ENCODE measurements around the gene DCLK1.
"Not testable (repeated sequence)": the region's sequence is repeated elsewhere in the genome, so short reads cannot be mapped to it uniquely, and the experiment has no call there.

Gene DCLK1

DNA sequence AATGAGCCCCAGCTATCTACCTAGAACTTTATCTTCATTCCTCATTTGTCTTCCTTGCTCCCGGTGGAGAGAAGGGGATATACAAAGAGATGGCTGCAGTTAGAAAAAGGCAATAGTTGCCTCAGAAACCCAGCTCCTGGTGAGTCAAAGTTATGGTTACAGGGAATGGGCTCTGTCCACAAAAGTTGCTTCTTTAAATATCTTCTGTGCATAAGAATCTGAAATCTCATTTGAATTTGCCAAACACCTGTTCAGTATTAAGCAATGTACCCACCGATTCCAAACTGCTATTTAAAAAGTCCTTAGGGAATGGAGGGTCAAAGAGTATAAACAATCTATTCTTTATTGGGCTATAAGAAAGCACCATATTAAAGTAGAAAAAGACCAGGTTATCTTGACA, 48.4 kb downstream of the DCLK1 start:
- DNase-seq: no peak

DNA sequence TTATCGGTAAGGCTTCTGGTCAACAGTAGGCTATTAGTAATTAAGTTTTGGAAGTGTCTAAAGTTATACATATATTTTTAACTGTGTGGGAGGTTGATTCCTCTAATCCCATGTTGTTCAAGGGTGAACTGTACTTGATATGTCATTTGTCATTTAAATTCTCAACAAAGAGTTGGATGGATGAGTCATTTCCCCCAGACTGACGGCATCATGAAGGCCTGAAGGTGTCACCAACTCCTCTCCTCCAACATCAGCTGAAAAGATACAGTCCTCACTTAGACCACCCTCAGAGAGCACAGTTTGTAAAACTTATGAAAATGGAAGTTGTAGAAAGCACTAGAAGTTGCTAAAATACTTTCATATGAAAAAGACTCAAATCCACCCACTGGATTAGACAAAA, 48.8 kb downstream of the DCLK1 start:
- no peak for DNase-seq

DNA sequence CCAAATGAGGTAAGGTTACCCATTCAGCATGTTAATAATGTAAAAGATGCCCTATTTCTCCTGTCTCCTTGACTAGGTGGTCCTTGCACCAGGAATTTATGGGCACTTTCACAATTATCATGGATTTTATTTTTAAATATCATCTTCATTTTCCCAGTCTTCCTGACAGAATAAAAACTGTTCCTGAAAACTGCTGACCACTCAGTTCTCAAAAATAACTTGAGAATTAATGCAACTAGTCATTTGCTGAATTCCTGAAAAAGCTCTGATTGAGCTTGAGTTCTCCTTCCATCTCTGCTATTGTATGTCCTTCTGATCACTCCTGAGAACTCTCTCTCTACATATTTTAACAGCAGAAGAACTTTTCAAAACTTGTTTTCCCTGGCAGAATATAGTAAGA, 55.0 kb downstream of the DCLK1 start:
- DNase-seq: no peak

DNA sequence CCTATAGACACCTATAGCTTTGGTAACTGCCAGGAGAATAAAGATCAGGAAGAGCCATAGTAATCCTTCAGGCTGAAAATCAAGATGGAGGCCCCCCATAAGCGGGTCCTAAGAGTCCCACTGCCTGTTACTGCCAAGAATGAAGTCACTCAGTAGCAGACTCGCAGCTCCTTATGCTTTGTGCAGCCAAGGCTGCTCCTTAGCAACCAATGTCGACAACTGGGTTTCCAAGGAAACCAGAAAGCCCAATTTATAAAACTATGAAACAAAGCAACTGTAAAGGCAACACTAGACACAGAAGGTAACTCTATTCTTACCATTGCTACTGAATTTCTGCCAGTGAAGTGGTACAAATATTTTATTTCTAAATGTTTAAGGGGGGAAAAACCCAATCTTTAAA, 56.5 kb downstream of the DCLK1 start:
- no peak for DNase-seq

DNA sequence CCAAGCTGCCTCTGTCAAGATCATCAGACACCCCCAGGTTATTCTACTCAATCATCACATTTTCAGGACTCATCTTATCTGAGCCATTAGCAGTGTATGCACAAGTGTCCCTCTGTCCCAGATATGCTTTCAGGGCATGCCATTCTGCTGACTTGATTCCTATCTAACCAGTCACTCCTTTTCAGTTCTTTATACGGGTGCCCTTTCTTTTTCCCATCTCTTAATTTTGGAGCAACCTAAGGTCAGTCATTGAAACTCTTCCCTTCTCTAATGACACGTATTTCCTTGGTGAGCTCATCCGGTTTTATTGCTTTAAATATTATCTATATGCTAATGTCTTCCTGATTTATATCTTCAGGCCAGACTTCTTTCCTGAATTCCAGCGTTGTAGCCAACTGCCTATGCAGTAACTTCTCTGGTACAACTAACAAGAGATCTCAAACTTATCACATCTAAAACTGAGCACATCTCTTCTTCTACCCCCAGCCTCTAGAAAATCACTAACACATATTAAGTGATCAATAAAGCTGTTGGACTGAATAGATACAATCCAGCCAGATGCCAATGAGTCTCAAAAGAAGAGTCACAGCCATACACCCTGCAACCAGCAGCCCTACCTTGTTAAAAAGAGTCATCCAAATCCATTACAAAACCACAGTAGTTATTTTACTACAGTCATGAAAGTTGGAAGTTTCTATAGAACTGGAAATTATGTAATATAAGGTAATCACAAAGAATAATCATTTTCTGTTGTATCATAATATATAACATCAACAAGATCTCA, 58.8 kb downstream of the DCLK1 start:
- DNase-seq: no peak

DNA sequence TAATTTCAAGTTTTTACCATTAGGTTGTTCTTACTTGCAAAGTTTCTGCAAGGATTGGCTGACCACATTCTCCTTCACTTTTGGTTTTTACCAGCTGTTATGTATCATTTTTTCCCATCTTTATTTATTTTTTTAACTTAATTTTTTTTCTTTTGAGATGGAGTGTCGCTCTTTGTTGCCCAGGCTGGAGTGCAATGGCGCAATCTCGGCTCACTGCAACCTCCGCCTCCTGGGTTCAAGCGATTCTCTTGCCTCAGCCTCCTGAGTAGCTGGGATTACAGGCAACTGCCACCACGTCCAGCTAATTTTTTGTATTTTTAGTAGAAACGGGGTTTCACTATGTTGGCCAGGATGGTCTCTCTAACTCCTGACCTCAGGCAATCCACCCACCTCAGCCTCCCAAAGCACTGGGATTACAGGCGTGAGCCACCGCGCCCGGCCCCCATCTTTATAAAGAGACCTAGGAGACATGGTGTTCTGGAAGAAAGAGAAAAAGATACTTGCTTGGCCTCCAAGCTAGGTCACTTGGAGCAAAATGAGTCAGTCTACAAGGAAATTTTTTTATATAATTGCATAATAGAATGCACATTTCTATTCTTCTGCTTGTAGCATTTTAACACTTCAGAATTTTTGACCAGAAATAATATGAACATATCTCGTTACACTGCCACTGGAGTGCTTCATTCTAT, 60.5 kb downstream of the DCLK1 start:
- DNase-seq: not testable (repeated sequence)

DNA sequence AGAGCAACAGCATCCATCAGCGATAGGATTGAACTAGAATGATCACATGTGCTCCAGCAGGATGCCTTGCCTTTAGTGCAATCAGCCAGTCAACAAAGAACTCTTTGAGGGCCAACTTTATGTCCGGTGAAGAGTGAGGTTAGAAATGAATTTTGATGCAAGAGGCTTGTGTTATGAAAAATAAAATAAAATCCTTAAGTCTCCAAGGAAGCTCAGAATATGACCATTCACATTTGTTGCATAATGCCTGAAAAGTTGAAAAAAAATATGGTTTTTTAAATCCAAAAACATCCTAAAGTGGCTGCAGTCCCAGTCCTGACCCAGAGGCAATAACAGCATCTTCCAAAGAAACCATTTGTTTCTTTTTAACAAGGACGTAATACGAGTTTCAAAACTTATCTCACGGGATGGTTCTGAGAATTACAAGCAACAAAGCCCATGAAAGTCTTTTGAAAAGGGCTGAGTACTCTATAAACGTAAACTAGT, 61.3 kb downstream of the DCLK1 start:
- DNase-seq: no peak

DNA sequence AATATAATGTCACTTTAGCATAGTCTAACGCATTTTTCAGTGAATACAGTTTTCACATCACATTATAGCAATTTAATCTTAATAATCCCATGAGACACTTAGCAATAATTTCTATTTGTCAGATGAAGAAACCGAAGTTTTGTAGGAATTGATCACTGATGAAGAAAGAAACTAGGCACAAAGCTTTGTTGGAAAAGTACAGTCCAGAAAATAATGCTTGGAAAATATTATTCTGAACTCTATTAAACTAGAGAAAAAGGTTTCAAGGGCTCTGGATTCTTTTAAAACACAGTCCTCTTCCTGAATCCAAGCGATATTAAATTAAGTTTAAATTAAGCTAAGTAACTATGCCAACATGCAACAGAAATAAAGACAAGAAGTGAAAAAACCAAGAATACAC, 62.2 kb downstream of the DCLK1 start:
- DNase-seq: no peak

DNA sequence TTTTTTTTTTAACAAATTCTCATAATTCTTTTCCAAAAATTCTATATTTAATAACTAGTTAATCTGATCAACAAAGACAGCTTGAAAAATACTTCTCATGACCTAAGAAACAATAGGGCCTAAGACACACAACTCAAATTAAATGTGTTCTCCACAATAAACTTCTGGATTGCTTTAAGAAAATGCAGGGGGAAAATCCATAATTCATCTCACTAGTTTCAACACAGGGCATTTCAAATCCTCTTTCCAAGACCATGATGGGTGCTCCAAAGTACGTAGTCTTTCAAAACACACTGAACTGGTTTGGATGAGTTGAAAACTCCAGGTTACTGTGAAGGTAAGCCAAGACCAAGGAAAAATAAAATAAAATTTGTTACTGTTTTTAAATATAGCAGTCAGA, 62.6 kb downstream of the DCLK1 start:
- DNase-seq: no peak

DNA sequence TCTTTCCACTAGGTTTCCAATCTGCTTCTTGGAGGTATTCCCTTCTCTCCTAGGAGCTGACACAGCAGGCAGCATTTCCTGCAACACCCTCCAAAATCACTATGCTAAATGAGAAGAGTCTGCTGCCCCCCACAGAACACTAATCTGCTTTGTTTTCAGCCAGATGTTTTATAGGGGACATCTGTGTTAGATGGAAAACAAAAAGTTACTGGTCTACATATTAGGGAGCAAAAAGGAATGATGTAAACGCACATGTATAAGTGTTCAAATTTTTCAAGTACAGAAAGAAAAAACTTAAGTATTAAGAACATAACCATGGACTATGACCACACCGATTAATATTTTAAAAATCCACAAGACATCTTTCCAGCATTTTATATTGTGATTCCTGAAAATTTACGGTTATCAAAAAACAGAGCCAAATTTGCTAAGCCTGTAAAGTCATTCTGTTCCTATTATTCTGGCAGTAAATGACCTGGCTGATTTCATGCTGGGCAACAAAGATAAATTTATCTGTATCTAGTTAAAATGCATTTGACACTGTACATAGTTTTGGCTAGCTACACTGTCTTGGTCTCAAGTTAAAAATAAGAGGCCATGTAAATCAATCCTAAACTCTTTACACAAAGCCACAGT, 63.3 kb downstream of the DCLK1 start:
- DNase-seq: no peak

DNA sequence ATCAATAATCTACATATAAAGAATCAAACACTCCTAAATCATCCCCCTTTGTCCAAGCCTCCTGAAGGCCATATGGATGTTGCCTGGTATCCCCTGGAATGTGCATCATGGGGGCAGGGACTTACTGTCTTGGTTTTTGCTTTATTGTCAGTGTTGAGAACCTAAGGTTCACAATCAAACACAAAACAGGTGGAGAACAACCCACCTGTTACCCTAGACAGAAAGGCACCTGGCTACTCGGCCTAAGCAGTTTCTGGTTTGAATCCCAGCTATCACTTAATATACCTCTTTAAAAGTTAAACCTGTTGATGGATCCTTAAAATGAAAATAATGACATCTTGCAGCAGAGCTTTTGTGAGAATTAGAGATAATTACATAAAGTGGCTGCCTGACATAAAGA, 68.9 kb downstream of the DCLK1 start:
- DNase-seq: no peak

DNA sequence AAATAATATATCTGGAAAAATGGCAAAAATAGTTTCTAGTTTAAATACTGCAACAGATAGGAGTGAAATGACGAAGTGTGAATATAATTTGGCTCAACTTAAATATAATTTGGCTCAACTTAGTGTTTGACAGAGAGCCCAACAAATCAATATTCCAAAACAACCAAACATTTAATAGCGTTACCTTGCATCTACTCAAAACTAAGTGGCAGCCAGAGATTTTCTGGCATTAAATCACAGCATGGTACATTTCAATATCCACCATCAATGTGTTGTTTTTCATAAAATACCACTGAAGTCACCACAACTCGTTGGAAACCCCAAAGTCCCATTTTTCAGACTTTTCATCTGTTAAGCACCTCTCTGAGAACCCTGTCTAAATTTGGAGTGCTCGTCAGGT, 69.6 kb downstream of the DCLK1 start:
- no peak for DNase-seq

DNA sequence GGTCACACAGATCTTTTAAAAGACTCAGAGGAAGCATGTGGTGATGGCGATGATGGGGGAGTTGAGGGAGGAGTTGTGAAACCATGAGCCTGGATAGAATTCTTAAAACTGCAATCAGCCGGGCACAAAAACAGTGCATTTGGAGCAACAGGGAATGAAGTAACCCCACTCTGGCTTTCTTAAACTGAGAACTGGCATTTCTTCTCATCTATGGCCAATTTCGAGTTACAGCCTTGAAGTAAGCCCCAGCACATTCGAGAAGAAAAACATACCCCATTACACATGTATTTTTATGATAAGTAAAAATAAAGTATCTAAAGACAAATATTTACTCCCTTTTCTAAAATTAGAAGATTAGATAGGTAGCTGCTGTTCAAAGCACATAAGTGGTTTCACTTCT, 70.1 kb downstream of the DCLK1 start:
- DNase-seq: no peak

DNA sequence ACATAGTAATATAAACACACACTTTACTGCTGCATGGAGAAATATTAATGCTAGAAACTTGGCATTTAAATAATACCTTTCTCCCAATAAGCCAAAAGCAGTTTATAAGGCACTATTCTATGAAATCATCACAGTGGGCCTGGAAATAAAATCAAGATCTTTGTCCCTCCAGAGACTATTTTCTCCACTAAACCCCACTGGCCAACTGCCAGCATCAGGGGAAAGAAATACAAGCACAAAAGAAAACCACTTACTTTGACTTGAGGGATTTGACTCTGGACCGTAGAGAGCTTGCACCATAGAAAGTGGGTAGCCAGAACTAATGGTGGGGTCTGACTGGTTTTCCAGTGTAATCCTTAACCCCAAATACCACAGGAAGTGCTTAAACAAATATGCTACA, 71.9 kb downstream of the DCLK1 start:
- DNase-seq: no peak

DNA sequence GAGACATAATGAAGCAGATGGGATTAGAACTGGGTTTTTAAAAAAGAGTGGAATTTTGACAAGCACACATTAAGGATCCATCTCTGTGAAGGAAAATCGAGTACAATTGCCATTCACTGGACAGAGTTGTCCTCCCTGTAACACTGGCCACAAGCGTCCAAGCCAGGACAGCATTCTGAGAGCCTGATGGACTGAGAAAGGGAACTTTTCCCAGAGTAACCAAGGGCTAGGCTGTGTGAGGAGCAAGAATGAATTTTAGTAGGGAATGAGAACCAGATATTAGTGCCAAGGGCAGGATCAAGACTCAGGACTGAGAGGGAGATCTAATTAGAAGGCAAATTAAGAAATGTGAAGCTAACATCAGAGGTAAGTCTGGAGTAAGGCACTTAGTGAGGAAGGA, 73.1 kb downstream of the DCLK1 start:
- DNase-seq: no peak

DNA sequence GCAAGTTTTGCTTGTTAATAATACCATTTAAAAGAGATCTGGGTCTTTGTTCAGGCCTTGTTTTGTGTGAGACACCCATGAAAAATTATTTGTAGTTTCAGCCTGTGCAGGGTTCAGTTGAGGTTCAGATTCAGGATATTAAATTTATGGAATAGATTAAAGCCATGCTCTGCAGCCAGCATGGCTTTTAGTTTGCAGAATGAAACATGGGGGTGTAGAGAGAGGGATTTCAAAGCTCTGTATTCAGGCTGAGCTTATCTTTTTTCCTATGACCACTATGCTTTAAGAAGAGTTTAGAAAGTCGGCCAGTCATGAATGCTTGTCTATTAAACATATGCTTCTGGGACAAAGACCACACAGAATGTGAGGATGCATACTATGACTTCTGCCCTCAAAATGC, 73.6 kb downstream of the DCLK1 start:
- DNase-seq: no peak

DNA sequence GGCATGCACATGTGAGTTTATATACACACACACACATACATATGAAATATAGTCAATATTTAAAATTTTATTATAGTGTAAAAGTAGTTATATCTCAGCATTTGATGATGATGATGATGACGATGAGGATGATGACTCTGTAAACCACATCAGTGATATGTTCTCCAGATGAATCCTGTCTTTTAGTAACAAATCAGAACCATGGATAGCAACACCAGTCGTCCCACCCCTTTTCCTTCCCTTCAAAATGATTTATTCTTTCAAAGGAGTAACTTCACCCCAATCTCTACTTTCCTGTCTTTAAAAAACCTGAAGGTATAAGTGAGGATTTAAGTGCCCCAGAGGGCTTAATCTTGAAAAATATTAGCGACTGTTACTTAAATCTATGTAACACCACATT, 74.1 kb downstream of the DCLK1 start:
- DNase-seq: no peak

DNA sequence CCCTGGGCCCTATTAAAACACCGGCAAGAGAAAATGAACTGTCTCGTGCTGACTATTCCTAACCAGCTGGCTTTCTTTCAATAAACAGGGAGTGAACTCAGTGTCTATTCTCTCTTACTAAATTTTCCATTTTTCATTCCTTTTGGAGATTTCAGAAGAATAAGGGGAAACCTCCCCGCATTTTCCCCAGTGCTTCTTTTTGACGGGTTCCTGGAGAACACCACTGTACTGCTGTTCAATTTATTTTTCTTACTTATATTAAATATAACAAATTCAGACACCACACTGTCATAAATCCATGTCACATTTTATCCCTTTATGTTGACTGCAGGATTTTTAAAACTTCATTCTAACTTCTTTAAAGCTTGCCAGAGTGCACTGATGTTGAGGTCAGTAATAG, 75.8 kb downstream of the DCLK1 start:
- DNase-seq: no peak

DNA sequence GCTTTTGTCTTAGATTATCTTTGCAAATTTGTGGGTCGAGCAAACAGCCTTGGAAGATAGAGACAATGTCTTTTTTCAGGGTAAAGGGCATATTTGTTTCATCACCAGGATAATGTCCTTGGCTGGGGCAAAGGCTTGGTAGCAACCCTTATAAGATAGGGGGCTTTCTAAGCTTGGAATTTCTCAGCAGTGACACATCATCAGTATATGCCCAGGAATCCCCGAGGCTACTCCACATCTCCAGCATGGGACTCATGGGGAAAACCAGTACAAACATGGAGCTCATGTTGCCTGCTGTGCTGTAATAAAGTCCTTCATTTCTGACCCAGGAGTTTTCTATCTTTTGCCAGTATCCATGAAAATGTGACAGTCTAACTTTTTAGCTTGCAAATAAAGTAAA, 77.1 kb downstream of the DCLK1 start:
- no peak for DNase-seq

DNA sequence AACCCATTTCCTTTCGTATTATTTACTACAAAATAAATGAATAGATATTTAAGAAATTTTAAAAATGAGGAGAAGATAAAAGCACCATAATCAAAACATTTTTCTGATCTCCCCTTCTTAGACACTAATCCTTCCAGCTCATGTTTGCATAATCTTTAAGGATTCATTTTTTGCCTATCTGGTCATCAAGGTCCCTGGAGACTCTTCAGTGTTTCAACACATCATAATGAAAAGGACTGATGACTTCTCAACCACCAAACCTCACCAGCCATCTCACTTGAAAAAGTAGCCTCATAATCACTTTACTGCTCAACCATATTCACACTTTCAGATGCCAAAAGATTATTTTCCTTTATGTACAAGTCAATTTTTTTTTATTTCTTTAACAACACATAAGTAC, 80.1 kb downstream of the DCLK1 start:
- no peak for DNase-seq

DNA sequence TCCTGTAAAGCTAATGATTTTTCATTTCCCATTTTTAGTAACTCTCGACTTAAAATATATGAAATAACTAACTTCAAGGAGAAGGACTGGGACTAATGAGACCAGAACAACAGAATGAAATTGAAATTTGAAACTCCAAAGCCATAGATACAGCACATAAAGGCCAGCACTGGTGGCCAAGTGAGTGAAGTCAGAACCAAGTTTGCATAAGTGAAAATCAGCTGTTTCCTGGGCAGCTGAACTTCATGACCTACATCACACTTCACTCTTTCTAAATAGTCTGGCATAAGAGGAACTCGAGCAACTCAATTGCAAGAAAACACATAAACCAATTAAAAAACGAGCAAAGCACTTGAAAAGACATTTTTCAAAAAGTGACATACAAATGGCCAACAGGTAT, 84.5 kb downstream of the DCLK1 start:
- no peak for DNase-seq

DNA sequence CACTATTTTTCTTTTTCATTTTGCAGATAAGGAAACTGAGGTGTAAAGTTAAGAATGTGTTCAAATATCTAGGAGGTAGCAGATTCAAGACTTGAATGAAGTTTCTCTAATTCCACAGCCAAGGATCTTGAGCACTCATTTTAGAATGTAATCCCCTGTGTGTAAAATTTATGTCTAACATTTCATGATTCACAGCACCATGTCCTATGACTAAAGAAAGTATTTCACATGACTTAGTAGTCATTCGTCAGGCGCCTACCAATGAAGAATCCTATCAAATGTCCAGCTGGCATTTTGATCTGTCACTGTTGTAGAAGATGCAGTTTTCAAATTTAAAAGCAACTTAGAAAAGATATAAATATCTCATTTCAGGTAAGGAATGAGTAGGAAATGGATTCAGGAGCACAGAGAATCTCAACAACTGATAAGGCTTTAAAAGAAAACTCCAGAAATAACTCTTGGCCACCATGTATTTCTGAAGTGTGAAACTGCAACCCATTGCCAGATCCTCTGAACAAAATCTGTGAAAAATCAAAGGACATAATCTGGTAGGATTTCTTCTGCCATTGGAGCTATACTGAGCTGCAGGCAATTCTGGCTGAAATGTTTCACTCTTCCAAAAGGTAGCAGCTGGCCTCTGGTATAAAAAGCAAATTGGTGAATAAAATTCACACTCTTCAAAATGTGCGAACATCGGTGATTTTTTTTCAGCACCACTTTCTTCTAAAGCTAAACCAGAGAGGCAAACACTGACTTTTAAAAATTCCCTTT, 92.2 kb downstream of the DCLK1 start:
- no peak for DNase-seq

DNA sequence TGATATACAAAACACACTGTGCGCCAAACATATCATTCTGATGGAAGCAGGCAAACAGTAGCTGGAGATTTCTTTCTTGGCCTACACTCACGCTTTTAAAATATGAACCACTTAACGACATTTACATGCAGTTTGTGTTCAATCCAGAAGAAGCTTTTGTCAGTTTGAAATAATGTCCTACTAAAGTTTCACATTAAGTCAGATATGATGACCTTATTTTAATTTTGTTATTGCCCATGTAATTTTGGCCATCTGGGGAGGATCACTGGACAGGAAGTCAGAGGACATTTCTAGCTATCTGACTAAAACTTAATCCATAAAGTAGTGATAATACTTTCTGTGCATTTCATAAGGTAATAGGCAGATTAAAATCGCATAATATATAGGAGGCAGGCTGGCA, 98.1 kb downstream of the DCLK1 start:
- DNase-seq: no peak
